GM10266 (cell line): Measurements from ENCODE around the gene KIAA1958.

Source experiments
- DNase-seq: peaks from one replicate; pipeline ENCODE4 v3.0.0; 2012; ENCODE audit errors: extremely low spot score
- CTCF ChIP-seq: IDR thresholded peaks from 2 replicates; pipeline ENCODE4 v1.5.1; 2012; ENCODE audit warnings: mild to moderate bottlenecking, low read depth; ENCODE audit not compliant: control insufficient read depth, insufficient read depth; ENCODE audit errors: missing control alignments

The KIAA1958 gene

GRCh38 chr9:112705768-112706427, 219.3 kb downstream of the KIAA1958 start:
- TF ChIP-seq CTCF, result no peak
- no peak for DNase-seq

GRCh38 chr9:112711050-112711689, 224.5 kb downstream of the KIAA1958 start:
- peak; percentile 37 for TF ChIP-seq CTCF
- DNase-seq, result no peak

- TF ChIP-seq CTCF, result no peak
These were observed 226.1 kb downstream of the KIAA1958 start for GRCh38 chr9:112712678-112713077.

GRCh38 chr9:112717661-112718331, 231.2 kb downstream of the KIAA1958 start, which contains the start of gene INIP:
Gene INIP, minus strand, starts transcription at chr9:112718117. Its CDS starts 1,632 bp downstream, at chr9:112716485.
- DNase-seq, result peak; percentile 91
- peak; percentile 36 for TF ChIP-seq CTCF

More at GRCh38 chr9:112712678-112713077, 226.1 kb downstream of the KIAA1958 start:
- DNase-seq, result no peak
